Measurements from ENCODE around the gene FSD2.
"Not testable (repeated sequence)": the region's sequence is repeated elsewhere in the genome, so short reads cannot be mapped to it uniquely, and the experiment has no call there.

FSD2 gene

GRCh38 chr15:82771789-82772607 is 33.9 kb downstream of the FSD2 start:
- no peaks in the 10 kb centered on the region for H3K4me1 ChIP-seq
- H3K27me3 ChIP-seq = no peaks in the 10 kb centered on the region
- no peaks in the 10 kb centered on the region for H3K36me3 ChIP-seq
- no peak overlapping the region for H3K4me3 ChIP-seq (ENCODE audit: low read depth, low read length)
- DNase-seq = no peak
- no peaks in the 10 kb centered on the region for H3K9me3 ChIP-seq
- TF ChIP-seq CTCF (IDR thresholded peaks at IDR 0.05; ENCODE audit: low read depth, low read length) = no peak

- Histone ChIP-seq H3K4me1 (no peaks in the 10 kb centered on the region), H3K36me3 (no peaks in the 10 kb centered on the region), H3K9me3 (no peaks in the 10 kb centered on the region), H3K27me3 (no peaks in the 10 kb centered on the region), H3K4me3 (ENCODE audit: low read depth, low read length) (no peak overlapping the region)
- DNase-seq = no peak
- TF ChIP-seq CTCF (IDR thresholded peaks at IDR 0.05; ENCODE audit: low read depth, low read length) = no peak
These were observed 37.3 kb downstream of the FSD2 start for GRCh38 chr15:82768414-82769054.

DNA sequence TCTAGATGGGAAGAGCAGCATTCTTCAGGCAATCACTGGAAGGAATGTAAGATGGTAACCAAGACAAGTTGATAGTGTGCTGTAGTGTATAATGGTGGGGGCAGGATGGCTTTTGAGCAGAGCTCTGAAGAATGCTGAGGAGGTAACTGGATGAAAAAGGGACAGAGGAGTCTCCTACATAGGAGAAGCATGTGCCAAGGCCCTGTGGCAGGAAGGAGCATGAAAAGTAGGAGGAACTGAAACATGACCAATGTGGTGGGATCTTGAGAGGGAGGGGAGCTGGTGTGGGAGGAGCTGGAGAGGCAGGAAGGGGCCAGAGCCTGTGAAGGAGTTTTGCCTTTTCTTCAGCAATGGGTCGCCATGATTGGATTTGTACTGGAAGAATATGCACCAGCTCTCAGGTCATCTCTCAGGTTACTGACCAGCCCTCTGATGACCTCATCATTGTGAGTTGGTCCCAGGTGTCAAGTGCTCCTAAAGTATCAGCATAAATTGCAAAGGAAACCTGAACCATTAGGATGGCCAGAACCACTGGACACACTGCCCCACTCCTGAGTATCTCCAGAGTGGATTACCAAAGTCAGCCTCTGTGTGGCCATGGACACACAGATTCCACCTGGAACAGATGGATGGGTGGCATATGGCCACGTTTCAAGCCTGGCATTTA is 38.6 kb downstream of the FSD2 start:
- DNase-seq = no peak
- Histone ChIP-seq H3K9me3 (no peaks in the 10 kb centered on the region), H3K27me3 (no peaks in the 10 kb centered on the region), H3K36me3 (no peaks in the 10 kb centered on the region; the same call in 1 of the 2 replicates), H3K4me3 (ENCODE audit: low read depth, low read length) (no peak overlapping the region), H3K4me1 (no peaks in the 10 kb centered on the region)
- no peak for TF ChIP-seq CTCF (IDR thresholded peaks at IDR 0.05; ENCODE audit: low read depth, low read length)

DNA sequence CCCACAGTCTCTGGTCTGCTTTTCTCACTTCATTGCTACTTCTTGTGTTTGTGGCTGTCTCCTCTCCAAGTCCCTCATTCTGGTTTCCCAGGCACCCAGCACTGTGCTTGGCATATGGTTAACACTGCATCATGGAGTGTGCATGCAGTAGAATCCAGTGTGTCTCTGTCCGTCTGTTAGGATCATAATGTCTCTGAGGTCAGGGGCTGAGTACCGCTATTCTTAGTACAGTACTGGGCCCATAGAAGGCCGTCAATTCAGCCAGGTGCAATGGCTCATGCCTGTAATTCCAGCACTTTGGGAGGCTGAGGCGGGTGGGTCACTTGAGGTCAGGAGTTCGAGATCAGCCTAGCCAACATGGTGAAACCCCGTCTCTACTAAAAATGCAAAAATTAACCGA is 39.7 kb downstream of the FSD2 start:
- DNase-seq; H3K4me1 ChIP-seq; H3K27me3 ChIP-seq; H3K4me3 ChIP-seq (ENCODE audit: low read depth, low read length); H3K9me3 ChIP-seq; H3K36me3 ChIP-seq: not testable (repeated sequence)

- no peaks in the 10 kb centered on the region for H3K9me3 ChIP-seq
- no peak for DNase-seq
- no peaks in the 10 kb centered on the region; the same call in none of the 2 replicates for H3K36me3 ChIP-seq
- TF ChIP-seq CTCF (IDR thresholded peaks at IDR 0.05; ENCODE audit: low read depth, low read length) = no peak
- no peaks in the 10 kb centered on the region for H3K27me3 ChIP-seq
- H3K4me3 ChIP-seq (ENCODE audit: low read depth, low read length) = no peak overlapping the region
- H3K4me1 ChIP-seq = no peaks in the 10 kb centered on the region
These were observed 41.1 kb downstream of the FSD2 start for GRCh38 chr15:82764740-82765139.

- no peak for DNase-seq
- Histone ChIP-seq H3K4me3 (ENCODE audit: low read depth, low read length) (no peak overlapping the region), H3K9me3 (no peaks in the 10 kb centered on the region), H3K27me3 (no peaks in the 10 kb centered on the region), H3K4me1 (no peaks in the 10 kb centered on the region), H3K36me3 (peaks cover 2% of the 10 kb centered on the region)
- no peak for TF ChIP-seq CTCF (IDR thresholded peaks at IDR 0.05; ENCODE audit: low read depth, low read length)
These were observed 41.8 kb downstream of the FSD2 start for GRCh38 chr15:82764117-82764490.
